ENCODE results near the gene C15orf39. TPM values are rescaled to one million over a fixed set of nuclear protein-coding genes. Genes with fewer than 3 reads are reported as not detected.
"Not testable (repeated sequence)": the region's sequence is repeated elsewhere in the genome, so short reads cannot be mapped to it uniquely, and the experiment has no call there.

C15orf39 gene
- total RNA-seq, 2 donors from 2014 or later: 20.4 to 32.3 TPM

- no peak overlapping the region for H3K4me3 Mint-ChIP-seq
- ATAC-seq (replicated peaks): no peak
- no peak overlapping the region for H3K27ac Mint-ChIP-seq
- no peaks in the 10 kb centered on the region for H3K9me3 Mint-ChIP-seq
- no peaks in the 10 kb centered on the region for H3K36me3 Mint-ChIP-seq (ENCODE audit: low read depth)
- peaks cover 11% of the 10 kb centered on the region for H3K27me3 Mint-ChIP-seq
- no peaks in the 10 kb centered on the region for H3K4me1 Mint-ChIP-seq
These were observed 22.6 kb downstream of the C15orf39 start for GRCh38 chr15:75224281-75224680.

- H3K27me3 Mint-ChIP-seq: peaks cover 11% of the 10 kb centered on the region
- H3K4me1 Mint-ChIP-seq; H3K27ac Mint-ChIP-seq; ATAC-seq (replicated peaks); H3K9me3 Mint-ChIP-seq; H3K36me3 Mint-ChIP-seq (ENCODE audit: low read depth); H3K4me3 Mint-ChIP-seq: not testable (repeated sequence)
These were observed 23.6 kb downstream of the C15orf39 start for GRCh38 chr15:75225102-75225836.

GRCh38 chr15:75225951-75226732 lies 24.5 kb downstream of the C15orf39 start:
- no peak overlapping the region for H3K4me3 Mint-ChIP-seq
- H3K27ac Mint-ChIP-seq: no peak overlapping the region
- no peaks in the 10 kb centered on the region for H3K4me1 Mint-ChIP-seq
- peaks cover 11% of the 10 kb centered on the region for H3K27me3 Mint-ChIP-seq
- no peak for ATAC-seq (replicated peaks)
- H3K9me3 Mint-ChIP-seq: no peaks in the 10 kb centered on the region
- no peaks in the 10 kb centered on the region for H3K36me3 Mint-ChIP-seq (ENCODE audit: low read depth)

DNA sequence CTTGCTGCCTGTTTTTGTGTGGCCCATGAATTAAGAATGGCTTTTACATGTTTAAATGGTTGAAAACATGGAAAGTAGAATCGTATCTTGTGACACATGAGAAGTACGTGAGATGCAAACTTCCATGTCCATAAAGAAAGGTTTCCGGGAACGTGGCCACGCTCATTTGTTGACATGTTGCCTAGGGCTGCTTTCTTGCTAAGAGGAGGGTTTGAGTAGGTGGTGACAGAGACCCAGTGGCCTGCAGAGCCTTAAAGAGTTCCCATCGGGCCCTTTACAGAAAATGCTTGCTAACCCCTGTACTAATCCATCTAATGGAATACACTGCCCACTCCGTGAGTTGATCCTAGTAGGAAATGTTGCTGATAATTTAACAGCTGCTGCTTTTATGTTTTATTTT lies 25.4 kb downstream of the C15orf39 start:
- H3K4me3 Mint-ChIP-seq: not testable (repeated sequence)

GRCh38 chr15:75227663-75228280 lies 26.1 kb downstream of the C15orf39 start:
- Mint-ChIP-seq H3K9me3 (no peaks in the 10 kb centered on the region), H3K27ac (no peak overlapping the region), H3K27me3 (peaks cover 21% of the 10 kb centered on the region), H3K4me1 (no peaks in the 10 kb centered on the region), H3K4me3 (no peak overlapping the region), H3K36me3 (ENCODE audit: low read depth) (no peaks in the 10 kb centered on the region)
- ATAC-seq (replicated peaks): no peak

More for the DNA sequence above, 25.4 kb downstream of the C15orf39 start:
- ATAC-seq (replicated peaks); H3K9me3 Mint-ChIP-seq; H3K36me3 Mint-ChIP-seq (ENCODE audit: low read depth); H3K4me1 Mint-ChIP-seq; H3K27ac Mint-ChIP-seq: not testable (repeated sequence)
- peaks cover 14% of the 10 kb centered on the region for H3K27me3 Mint-ChIP-seq

DNA sequence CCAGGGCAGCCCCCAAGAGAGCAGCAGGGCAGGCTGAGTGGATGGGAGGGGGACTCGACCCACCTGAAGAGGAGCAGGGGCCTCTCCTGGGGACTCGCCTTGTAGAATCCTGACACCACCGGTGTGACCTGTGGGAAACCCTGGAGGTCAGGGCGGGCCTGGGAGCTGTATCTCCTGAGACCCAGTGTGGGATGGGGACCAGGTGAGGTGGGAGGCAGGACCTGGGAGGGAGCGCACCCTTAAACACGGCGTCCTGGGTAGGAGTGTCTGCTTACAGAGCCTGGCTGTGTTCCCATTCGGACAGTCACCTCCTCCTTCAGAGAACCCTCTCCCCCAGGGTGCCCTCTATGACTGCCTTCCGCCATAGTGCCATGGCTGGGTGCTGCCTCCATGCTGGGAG lies 27.1 kb downstream of the C15orf39 start:
- no peaks in the 10 kb centered on the region for H3K4me1 Mint-ChIP-seq
- H3K4me3 Mint-ChIP-seq: no peak overlapping the region
- ATAC-seq (replicated peaks): no peak
- no peaks in the 10 kb centered on the region for H3K36me3 Mint-ChIP-seq (ENCODE audit: low read depth)
- H3K27ac Mint-ChIP-seq: no peak overlapping the region
- H3K9me3 Mint-ChIP-seq: no peaks in the 10 kb centered on the region
- H3K27me3 Mint-ChIP-seq: peaks cover 22% of the 10 kb centered on the region

GRCh38 chr15:75229191-75230015 lies 27.7 kb downstream of the C15orf39 start:
- Mint-ChIP-seq H3K4me3 (no peak overlapping the region), H3K4me1 (no peaks in the 10 kb centered on the region), H3K36me3 (ENCODE audit: low read depth) (no peaks in the 10 kb centered on the region), H3K27me3 (peaks cover 22% of the 10 kb centered on the region), H3K9me3 (no peaks in the 10 kb centered on the region), H3K27ac (no peak overlapping the region)
- ATAC-seq (replicated peaks): no peak

DNA sequence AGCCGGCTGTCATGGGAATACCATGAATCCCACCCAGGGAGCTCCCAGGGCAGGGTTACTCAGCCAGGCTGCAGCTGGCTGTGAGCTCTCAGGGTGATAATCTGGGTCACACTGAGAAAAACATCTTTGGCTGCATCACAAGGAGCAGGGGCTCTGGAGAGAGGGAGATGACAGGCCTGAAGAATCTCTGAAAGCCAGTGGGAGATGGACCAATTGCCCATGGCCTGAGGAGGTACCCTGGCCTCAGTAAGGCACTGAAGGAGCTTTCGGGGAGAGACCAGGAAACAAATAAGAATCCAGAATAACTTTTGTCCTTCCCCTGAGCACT lies 28.3 kb downstream of the C15orf39 start:
- H3K36me3 Mint-ChIP-seq (ENCODE audit: low read depth): no peaks in the 10 kb centered on the region
- no peak for ATAC-seq (replicated peaks)
- H3K27ac Mint-ChIP-seq: no peak overlapping the region
- H3K27me3 Mint-ChIP-seq: peaks cover 22% of the 10 kb centered on the region
- H3K4me3 Mint-ChIP-seq: no peak overlapping the region
- H3K4me1 Mint-ChIP-seq: no peaks in the 10 kb centered on the region
- H3K9me3 Mint-ChIP-seq: no peaks in the 10 kb centered on the region

DNA sequence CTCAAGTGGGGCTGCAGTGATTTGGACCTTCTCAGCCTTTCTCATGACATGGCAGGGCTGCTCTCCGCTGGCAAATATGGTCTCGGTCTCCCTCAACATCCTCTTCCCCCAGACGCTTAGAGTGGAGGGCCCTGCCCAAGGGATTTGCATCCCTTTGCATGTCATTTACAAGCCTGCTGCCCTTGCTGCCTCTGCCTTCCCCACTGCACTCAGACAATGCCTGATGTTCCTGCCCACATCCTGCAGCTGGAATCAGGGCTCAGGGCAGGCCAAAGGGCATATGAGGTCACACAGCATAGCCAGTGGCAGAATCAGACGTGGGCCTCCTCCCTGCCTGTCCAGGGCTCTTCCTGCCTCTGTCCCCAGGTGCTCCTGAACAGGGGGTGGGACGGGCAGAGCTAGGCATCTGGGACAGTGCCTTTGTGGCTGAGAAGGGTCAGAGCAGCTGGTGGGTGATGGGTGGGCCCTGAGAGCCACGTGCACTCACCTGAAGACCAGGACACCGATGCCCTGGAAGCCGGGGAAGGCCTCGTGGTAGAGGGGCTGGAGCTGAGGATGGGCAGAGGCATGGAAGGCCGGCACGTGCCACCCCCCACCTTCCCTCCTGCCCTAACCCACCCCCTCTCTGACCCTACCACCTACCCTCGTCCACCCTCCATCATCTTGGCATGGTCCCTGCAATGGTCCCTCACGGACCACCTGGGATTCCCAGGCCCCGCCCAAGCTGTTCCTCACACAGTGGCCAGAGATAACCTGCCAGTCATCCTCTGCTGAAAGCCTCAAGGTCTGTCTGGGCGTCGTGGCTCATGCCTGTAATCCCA lies 29.1 kb downstream of the C15orf39 start:
- H3K9me3 Mint-ChIP-seq: no peaks in the 10 kb centered on the region

GRCh38 chr15:75231836-75232235 lies 30.2 kb downstream of the C15orf39 start:
- no peak overlapping the region for H3K4me3 Mint-ChIP-seq
- no peak for ATAC-seq (replicated peaks)
- no peaks in the 10 kb centered on the region for H3K4me1 Mint-ChIP-seq
- no peaks in the 10 kb centered on the region for H3K9me3 Mint-ChIP-seq
- H3K27ac Mint-ChIP-seq: no peak overlapping the region
- no peaks in the 10 kb centered on the region for H3K36me3 Mint-ChIP-seq (ENCODE audit: low read depth)
- peaks cover 22% of the 10 kb centered on the region for H3K27me3 Mint-ChIP-seq

More for the DNA sequence above, 29.1 kb downstream of the C15orf39 start:
- Mint-ChIP-seq H3K36me3 (ENCODE audit: low read depth) (no peaks in the 10 kb centered on the region), H3K4me3 (no peak overlapping the region), H3K4me1 (no peaks in the 10 kb centered on the region), H3K27ac (no peak overlapping the region), H3K27me3 (peaks cover 22% of the 10 kb centered on the region)
- ATAC-seq (replicated peaks): no peak

DNA sequence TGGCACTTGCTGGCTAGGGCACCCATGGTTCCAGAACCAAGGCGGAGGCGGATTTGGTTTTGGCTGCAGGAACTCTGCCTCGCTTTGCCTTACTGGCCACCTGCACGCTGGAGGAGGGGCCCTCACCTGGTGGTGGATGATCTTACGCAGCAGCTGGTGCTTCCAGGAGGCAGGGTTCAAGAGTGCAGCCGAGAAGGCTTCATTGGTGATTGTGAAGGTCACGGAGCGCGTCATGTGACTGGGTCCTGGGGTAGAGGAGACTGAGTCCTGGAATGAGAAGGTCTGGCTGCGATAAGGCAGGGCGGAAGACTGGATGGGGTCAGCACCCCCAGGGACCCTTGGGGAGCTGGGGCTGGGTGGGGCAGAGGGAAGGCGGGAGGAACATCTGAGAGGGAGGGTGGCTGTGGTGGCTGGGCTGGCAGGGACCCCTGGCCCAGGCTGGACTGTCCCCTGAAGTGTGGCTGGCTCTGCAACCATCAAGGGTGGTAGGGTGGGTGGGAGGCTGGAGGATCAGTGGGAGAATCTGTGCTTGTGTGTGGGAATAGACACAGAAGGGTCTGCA lies 30.7 kb downstream of the C15orf39 start:
- Mint-ChIP-seq H3K27me3 (peaks cover 19% of the 10 kb centered on the region), H3K9me3 (no peaks in the 10 kb centered on the region), H3K4me3 (no peak overlapping the region), H3K27ac (no peak overlapping the region), H3K36me3 (ENCODE audit: low read depth) (no peaks in the 10 kb centered on the region), H3K4me1 (no peaks in the 10 kb centered on the region)
- ATAC-seq (replicated peaks): no peak

- Mint-ChIP-seq H3K4me3 (no peak overlapping the region), H3K36me3 (ENCODE audit: low read depth) (no peaks in the 10 kb centered on the region), H3K9me3 (no peaks in the 10 kb centered on the region), H3K27me3 (peaks cover 16% of the 10 kb centered on the region), H3K4me1 (no peaks in the 10 kb centered on the region), H3K27ac (no peak overlapping the region)
- no peak for ATAC-seq (replicated peaks)
These were observed 31.3 kb downstream of the C15orf39 start for GRCh38 chr15:75232826-75233503.

Data from activated T-helper 17 cell treated with anti-CD3 and anti-CD28 coated beads, Interleukin-2, amount 50 U/mL, for 72 hours (primary cell).